C4-2B (cell line): Measurements from ENCODE around the gene DRAM1.

Source experiments
- H3K27ac ChIP-seq: fragments of 450-650 bp; 2 replicates; pipeline ENCODE4 v1.5.1; 2017
- CTCF ChIP-seq: fragments of 450-650 bp; conservative IDR thresholded peaks from 2 replicates; pipeline ENCODE4 v1.5.1; 2017; ENCODE audit warnings: mild to moderate bottlenecking
- ZFX ChIP-seq: fragments of 450-650 bp; IDR thresholded peaks from 2 replicates; pipeline ENCODE4 v1.6.1; 2017

DRAM1 gene

GRCh38 chr12:101939856-101940265, 62.5 kb downstream of the DRAM1 start:
- H3K27ac ChIP-seq = no peak overlapping the region
- TF ChIP-seq CTCF = peak; percentile 91
- no peak for TF ChIP-seq ZFX

- H3K27ac ChIP-seq = peak overlapping the region; percentile 33
- no peak for TF ChIP-seq ZFX
- TF ChIP-seq CTCF = no peak
Measured at GRCh38 chr12:101940400-101940950, 63.1 kb downstream of the DRAM1 start.

- peak overlapping the region; percentile 33; the same call in 1 of the 2 replicates for H3K27ac ChIP-seq
- no peak for TF ChIP-seq ZFX
- TF ChIP-seq CTCF = no peak
Measured at GRCh38 chr12:101941306-101942249, 64.2 kb downstream of the DRAM1 start.

- H3K27ac ChIP-seq = no peak overlapping the region
- TF ChIP-seq ZFX (no peak), CTCF (no peak)
Measured at GRCh38 chr12:101942250-101942605, 64.8 kb downstream of the DRAM1 start.

GRCh38 chr12:101945369-101946232, 68.2 kb downstream of the DRAM1 start:
- H3K27ac ChIP-seq = peak overlapping the region; percentile 48; the same call in 1 of the 2 replicates
- no peak for TF ChIP-seq ZFX
- TF ChIP-seq CTCF = no peak

GRCh38 chr12:101946233-101946611, 68.8 kb downstream of the DRAM1 start:
- peak overlapping the region; percentile 48; the same call in 1 of the 2 replicates for H3K27ac ChIP-seq
- TF ChIP-seq CTCF (no peak), ZFX (no peak)
